Brain microvascular endothelial cell (primary cell): ENCODE data around the gene CUTA.
"Not testable (repeated sequence)": the region's sequence is repeated elsewhere in the genome, so short reads cannot be mapped to it uniquely, and the experiment has no call there.

ENCODE experiments used
- DNase-seq: peaks from one replicate; pipeline ENCODE4 v3.0.0-alpha.2; 2020
- H3K27ac ChIP-seq: fragments of 250-450 bp; sonication (Bioruptor Pico); 2 replicates; pipeline ENCODE4 v1.5.1; 2020; ENCODE audit warnings: mild to moderate bottlenecking, moderate library complexity
- H3K27me3 ChIP-seq: fragments of 250-450 bp; sonication (Bioruptor Pico); replicated peaks from 2 replicates; pipeline ENCODE4 v1.5.1; 2020; ENCODE audit warnings: mild to moderate bottlenecking
- H3K36me3 ChIP-seq: fragments of 250-450 bp; sonication (Bioruptor Pico); replicated peaks from 2 replicates; pipeline ENCODE4 v1.5.1; 2020; ENCODE audit warnings: mild to moderate bottlenecking
- H3K4me3 ChIP-seq: 2 replicates; pipeline ENCODE4 v1.5.1; 2011; ENCODE audit warnings: low read depth, mild to moderate bottlenecking, control low read depth, low read length, moderate library complexity
- CTCF ChIP-seq: IDR thresholded peaks from 2 replicates; pipeline ENCODE4 v1.5.1; 2011; ENCODE audit warnings: low read depth, mild to moderate bottlenecking, moderate library complexity, low read length, control low read depth, inconsistent platforms; ENCODE audit errors: missing control alignments
- in situ Hi-C: cut with HindIII; loops from 2 replicates; pipeline ENCODE4 v1.10.0; 2017; ENCODE audit warnings: low sequenced_read_pairs, low pct_ligation_motif_present

Gene CUTA

DNA sequence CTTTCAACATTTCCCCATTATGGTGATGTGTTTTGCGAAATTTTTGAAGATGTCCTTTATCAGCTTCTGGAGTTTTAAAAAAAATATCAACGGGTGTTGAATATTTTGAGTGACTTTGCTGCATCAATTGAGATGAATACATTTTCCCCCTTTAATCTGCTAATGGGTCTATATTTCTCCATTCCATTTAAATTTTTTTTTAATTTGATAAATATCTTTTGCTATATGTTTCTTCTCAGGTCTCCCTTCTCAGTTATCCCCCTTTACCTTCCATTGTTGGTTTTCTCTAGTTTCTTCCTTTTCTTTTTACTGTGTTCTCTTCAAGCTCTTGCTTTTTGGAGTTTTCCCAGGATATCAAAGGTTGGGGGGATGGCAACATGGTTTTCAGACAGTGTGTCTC is 27.7 kb downstream of the CUTA start:
- DNase-seq, result no peak
- H3K4me3 ChIP-seq, result no peak overlapping the region
- H3K27ac ChIP-seq, result no peak overlapping the region
- no peaks in the 10 kb centered on the region for H3K27me3 ChIP-seq
- no peak for TF ChIP-seq CTCF
- no peaks in the 10 kb centered on the region for H3K36me3 ChIP-seq
- in situ Hi-C loops, result no loop called here

GRCh38 chr6:33384581-33385020 is 33.3 kb downstream of the CUTA start:
- in situ Hi-C loops, result no loop called here
- H3K27me3 ChIP-seq, result no peaks in the 10 kb centered on the region
- DNase-seq, result peak; percentile 38
- H3K36me3 ChIP-seq, result no peaks in the 10 kb centered on the region
- no peak overlapping the region for H3K4me3 ChIP-seq
- peak; percentile 61 for TF ChIP-seq CTCF
- no peak overlapping the region for H3K27ac ChIP-seq

DNA sequence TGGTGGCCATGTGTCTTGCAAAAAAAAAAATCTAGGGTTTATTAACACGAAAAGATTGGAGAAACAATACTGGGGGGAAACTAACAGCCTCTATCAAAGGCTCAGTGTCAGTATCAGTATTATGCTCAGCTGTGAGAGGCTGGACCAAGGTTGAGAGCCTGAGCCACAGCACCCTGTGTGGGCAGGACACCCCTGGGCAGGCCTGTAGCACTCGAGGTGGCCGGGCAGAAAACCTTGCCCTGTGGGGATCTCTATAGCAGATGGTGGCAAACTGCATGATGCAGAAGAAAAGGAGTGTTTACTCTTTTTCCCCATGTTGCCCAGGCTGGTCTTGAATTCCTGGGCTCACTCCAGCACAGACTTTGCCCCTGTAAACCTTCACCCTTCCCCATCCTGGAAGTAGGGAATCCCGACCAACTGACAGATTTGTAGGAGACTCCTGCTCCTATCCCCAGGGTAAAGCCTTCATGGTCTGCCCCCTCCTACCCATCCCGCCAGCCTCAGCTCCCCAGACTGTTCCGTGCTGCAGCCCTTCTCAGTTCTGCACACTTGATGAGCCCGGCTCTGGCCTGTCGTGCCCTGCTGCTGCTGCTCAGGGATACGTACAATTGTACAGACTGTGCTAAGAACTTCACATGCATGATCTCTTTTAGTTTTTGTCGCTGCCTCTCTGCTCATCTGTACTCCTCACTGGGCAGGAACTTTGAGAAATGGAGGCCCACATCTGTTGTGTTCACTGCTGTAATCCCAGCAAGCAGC is 34.3 kb downstream of the CUTA start:
- Histone ChIP-seq H3K4me3 (no peak overlapping the region), H3K36me3 (no peaks in the 10 kb centered on the region), H3K27me3 (no peaks in the 10 kb centered on the region), H3K27ac (no peak overlapping the region)
- no peak for TF ChIP-seq CTCF
- DNase-seq, result no peak
- in situ Hi-C loops, result no loop called here

DNA sequence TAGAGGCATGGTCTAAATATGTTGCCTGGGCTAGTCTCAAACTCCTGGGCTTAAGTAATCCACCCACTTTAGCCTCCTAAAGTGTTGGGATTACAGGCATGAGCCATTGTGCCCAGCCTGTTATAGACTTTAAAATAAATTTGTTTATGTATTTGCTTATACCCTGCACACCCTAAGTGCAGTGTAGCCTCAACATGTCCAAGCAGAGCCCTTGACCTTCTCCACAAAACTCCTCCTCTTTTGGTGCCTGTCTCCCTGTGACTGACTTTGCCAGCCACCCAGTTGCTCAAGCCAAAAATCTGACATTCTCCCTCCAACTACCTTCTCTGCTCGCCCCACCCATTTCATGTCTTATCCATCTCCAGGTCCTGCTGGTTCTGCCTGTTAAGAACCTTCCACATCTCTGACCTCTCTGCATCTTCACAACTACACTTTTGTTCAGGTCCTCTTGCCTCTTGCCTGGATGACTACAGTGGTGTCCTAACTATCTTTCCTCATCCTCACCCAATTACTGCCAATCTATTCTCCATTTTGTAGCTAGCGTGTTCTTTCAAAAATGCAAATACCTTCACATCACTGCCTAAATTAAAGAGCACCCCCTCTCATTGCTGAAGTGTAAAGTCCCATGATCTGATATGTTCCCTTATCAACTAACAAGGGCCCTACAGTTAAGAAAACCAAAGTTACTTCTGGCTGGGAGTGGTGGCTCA is 37.5 kb downstream of the CUTA start:
- Histone ChIP-seq H3K27me3 (no peaks in the 10 kb centered on the region), H3K27ac (no peak overlapping the region), H3K36me3 (no peaks in the 10 kb centered on the region), H3K4me3 (no peak overlapping the region)
- no peak for TF ChIP-seq CTCF
- DNase-seq, result no peak
- in situ Hi-C loops, result no loop called here

DNA sequence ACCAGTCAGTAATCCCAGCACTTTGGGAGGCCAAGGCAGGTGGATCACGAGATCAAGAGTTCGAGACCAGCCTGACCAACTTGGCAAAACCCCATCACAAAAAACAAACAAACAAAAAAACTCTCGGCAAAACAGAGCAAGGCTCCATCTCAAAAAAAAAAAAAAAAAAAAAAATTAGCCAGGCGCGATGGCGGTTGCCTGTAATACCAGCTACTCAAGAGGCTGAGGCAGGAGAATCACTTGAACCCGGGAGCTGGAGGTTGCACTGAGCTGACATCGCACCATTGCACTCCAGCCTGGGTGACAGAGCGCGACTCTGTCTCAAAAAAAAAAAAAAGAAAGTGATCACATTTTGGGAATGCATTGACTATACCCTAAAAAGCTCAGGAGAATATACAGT is 38.7 kb downstream of the CUTA start:
- H3K27ac ChIP-seq, DNase-seq, H3K36me3 ChIP-seq, in situ Hi-C loops, H3K4me3 ChIP-seq, H3K27me3 ChIP-seq: not testable (repeated sequence)

- Histone ChIP-seq H3K27me3 (no peaks in the 10 kb centered on the region), H3K4me3 (no peak overlapping the region), H3K27ac (no peak overlapping the region), H3K36me3 (no peaks in the 10 kb centered on the region)
- in situ Hi-C loops, result no loop called here
- no peak for DNase-seq
- no peak for TF ChIP-seq CTCF
Measured at GRCh38 chr6:33377171-33377570, 40.7 kb downstream of the CUTA start.
